HG03097 (cell line): ENCODE data around the gene CDC6.
"Not testable (repeated sequence)": the region's sequence is repeated elsewhere in the genome, so short reads cannot be mapped to it uniquely, and the experiment has no call there.

ENCODE experiments used
- ATAC-seq: cut with Tn5 transposase; IDR thresholded peaks from one replicate; pipeline ENCODE4 v1.9.1; 2021; ENCODE audit not compliant: unreplicated experiment, low FRiP score

Gene CDC6

DNA sequence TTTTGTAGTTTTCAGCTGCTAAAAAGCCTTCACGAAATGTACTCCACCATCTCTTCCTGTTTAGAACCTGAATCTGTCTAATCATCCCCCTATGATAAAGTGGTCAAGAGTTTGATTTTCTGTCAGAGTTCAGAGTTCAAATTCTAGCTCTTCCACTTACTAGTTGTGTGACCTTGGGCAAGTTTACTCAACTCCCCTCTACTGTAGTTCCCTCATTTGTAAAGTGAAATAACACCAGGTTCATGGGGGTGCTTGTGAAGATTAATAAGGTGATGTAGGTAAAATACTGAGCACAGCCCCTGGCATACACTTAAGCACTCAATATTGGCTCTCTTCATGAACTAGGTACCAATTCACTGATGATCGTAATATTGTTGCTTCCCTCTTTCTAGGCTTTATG, 1.2 kb upstream of the CDC6 start:
- no peak for ATAC-seq

DNA sequence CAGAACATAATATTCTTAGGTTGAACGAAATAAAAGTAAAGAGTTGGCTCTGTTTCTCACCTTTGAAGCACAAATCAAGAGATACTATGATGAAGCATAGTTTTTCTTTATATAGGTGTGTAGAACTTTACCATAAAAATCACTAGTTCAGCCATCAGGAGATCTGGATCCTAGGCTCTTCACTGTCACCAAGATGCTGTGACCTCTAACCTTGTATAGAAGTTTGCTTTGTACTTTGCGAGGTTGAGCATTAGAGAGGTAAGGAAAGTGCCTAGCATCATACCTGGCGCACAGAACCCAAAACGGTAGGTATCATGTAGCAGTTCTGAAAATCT, 553 bp upstream of the CDC6 start:
- ATAC-seq: no peak

DNA sequence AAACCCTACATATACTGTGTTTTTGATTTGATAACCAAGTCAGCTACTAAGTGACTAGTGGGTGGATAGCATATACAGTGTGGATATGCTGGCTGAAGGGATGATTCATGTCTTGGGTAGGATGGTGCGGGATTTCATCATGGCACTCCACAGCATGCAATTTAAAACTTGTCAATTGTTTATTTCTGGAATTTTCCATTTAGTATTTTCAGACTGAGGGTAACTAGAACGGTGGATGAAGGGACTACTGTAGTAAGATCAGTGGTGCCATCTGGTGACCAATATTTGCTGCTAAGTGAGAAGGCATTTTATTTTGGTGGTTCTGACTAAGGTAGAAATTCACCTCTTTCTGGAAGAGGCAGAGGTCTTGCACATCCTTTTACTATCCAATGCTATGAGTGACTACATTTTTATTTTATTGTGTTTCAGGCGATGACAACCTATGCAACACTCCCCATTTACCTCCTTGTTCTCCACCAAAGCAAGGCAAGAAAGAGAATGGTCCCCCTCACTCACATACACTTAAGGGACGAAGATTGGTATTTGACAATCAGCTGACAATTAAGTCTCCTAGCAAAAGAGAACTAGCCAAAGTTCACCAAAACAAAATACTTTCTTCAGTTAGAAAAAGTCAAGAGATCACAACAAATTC, 3.1 kb downstream of the CDC6 start:
- ATAC-seq: no peak

DNA sequence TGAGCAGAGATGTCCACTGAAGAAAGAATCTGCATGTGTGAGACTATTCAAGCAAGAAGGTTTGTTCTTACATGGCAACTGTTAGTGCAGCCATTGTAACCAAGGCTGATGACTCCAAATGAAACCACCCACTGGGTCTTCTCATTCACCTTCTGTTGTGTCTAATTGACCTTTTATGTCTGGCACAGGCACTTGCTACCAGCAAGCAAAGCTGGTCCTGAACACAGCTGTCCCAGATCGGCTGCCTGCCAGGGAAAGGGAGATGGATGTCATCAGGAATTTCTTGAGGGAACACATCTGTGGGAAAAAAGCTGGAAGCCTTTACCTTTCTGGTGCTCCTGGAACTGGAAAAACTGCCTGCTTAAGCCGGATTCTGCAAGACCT, 3.6 kb downstream of the CDC6 start:
- ATAC-seq: no peak

DNA sequence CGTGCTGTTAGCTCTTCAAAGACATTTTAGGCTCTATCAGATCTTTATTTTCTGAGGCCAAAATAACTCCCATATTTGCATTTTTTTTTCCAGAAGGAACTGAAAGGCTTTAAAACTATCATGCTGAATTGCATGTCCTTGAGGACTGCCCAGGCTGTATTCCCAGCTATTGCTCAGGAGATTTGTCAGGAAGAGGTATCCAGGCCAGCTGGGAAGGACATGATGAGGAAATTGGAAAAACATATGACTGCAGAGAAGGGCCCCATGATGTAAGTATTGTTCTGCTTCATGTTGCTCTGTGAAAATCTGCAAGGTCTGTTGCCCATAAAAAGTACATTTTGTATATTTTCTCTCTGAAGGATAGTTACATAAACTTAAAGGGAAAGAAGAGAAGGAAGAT, 5.7 kb downstream of the CDC6 start:
- no peak for ATAC-seq

DNA sequence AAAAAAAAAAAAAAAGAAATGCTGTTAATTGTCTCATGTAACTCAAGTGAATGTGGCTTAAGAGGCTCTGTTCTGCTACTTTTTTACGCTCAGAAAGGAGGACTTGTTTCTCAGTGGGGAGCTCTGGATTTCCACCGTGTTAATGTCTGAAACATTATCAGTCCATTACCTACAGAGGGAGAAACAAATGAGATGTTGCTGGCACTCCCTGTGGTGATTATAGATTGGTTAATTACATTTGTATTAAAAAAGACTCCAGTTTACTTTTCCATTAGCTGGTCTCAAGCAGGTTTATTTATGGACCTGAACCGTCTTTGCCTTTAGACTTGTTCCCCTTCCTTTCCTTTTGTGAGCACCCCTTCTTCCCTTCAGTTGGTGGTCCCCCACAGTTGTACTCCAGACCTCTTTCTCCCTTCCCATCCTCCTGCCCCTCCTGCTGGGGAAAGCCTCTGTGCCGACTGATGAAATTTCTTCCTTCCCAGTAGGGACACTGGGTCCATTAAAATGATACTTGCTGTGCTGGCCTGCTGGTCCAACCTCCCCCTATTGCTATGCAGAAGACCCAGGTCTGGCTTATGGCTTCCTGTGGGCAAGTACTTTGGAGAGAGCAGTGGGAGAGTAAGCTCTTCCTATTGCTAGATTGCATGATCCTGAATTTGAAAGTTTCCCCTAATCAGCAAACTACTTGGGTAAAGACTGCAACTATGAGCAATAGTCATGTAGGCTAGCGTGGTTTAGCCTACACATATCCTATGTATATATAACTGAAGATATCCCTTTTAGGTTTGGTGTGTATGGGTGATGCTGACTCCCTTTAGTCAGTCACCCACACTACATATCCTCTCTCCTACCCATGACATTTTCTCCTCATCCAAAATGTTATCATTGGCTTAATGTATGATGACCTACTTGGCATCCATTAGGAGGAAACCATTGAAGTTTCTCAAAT, 8.1 kb downstream of the CDC6 start:
- ATAC-seq: no peak

DNA sequence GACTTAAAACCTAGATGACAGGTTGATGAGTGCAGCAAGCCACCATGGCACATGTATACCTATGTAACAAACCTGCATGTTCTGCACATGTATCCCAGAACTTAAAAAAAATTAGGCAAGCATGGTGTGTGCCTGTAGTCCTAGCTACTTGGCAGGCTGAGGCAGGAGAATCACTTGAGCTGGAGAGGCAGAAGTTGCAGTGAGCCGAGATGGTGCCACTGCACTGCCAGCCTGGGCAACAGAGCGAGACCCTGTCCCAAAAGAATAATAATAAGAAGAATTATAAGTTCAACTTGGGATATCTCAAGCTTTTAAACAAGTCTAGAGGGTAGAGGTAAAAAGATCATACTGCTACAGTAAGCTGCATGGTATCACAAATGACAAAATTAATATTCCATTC, 9.8 kb downstream of the CDC6 start:
- no peak for ATAC-seq

DNA sequence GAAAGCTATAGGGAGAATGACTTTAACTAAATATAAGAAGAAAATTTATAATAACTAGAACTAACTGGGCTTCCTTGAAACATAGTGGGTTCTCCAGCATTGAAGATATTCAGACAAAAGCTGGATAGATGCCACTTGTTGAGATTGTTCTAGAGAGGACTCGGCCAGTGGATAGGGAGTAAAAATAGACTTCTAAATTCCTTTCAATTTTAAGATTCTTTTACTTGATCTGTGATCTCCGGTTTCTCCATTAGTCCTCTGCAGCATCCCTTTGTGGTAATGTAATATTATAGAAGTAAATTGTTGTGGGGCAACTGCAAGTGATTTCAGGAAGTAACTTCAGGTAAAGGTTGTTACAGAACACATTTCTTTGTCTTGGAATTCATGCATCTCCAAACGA, 11.0 kb downstream of the CDC6 start:
- no peak for ATAC-seq

DNA sequence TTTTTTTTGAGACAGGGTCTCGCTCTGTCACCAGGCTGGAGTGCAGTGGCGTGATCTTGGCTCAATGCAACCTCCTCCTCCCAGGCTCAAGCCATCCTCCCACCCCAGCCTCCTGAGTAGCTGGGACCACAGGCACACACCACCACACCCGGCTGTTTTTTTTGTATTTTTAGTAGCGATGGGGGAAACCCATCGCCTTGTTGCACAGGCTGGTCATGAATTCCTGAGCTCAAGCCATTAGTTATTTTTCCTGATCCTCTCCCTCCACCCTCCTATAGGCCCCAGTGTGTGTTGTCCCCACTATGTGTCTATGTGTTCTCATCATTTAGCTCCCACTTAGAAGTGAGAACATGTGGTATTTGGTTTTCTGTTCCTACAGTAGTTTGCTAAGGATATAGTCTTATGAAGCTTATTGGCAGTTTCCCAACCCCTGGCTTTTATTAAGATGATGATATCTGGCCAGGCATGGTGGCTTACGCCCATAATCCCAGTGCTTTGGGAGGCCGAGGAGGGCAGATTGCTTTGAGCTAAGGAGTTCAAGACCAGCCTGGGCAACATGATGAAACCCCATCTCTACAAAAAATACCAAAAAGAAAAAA, 11.6 kb downstream of the CDC6 start:
- not testable (repeated sequence) for ATAC-seq

DNA sequence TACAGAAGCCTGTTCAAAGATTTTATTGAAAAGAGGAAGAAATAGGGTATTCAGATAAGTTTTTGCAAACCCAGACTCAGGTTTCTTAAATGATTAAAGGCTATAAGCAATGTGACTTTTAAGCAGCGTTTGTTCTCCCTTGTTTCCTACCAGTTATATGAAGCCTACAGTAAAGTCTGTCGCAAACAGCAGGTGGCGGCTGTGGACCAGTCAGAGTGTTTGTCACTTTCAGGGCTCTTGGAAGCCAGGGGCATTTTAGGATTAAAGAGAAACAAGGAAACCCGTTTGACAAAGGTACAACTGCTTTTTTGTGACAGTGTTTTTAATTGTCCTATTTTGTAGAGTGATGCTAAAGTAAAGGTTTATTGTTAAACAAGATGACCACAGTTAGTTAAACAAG, 13.6 kb downstream of the CDC6 start:
- ATAC-seq: no peak

DNA sequence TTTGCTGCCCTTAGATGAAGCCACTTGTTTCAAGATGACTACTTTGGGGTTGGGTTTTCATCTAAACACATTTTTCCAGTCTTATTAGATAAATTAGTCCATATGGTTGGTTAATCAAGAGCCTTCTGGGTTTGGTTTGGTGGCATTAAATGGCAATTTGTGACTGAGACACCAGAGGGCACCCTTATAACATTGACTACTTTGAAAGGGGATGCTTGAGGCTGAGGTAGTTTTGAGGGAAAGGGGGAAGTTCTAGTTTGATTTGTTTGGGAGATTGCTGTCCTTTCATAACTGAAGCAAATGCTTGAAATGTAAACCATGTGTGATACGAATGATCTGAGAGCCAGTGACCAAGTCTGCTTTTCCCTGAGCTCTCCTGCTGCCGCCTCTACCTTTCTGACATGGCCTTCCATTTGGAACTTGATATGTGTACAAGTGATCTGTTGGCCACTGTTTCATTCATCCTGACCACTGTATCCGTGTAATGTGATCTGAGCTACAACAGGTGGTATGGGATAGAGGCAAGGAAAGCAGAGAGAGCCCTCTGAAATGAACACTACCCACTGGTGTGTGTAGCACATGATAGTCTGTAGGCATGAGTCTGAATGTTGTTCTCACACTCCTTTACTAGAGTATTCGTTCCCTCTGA, 15.5 kb downstream of the CDC6 start:
- ATAC-seq: no peak

DNA sequence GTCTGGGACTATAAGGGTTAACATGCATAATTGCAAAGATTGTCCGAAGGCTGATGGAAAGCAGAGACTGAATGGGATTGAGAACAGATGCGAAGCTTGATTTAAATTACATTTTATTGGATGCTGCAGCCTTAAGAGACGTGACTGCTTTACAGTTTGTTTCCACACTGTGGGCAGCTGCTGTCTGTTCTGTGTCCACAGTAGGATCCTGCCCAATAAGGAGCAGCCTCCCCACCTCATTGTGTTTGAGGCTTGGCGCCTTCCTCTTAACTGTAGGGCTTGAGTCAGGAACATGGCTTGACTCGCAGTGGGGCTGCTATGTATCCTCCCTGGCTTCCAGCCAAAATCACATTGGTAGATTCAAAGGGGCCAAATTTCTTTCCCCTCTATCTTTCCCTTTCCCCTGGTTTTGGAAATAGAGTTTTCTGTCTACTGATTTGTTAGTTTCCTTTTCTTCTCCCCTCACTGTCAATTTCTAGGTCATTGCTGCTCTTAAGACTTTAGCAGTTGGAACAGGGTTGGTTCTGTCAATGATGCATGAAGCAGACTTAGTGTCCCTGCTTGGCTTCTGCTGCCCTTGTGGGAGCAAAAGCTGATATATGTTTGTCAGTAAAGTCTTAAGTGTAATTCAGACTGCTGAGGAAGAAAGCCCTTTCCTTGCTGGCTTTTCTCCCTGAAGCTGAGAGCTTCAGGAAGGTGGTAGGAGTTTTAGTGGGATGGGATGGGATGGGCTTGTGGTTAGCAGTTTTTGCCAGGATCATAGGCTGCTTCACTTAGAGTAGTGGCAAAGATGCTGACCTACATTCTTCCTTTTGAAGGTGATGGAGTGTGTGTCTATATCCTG, 16.3 kb downstream of the CDC6 start:
- no peak for ATAC-seq

DNA sequence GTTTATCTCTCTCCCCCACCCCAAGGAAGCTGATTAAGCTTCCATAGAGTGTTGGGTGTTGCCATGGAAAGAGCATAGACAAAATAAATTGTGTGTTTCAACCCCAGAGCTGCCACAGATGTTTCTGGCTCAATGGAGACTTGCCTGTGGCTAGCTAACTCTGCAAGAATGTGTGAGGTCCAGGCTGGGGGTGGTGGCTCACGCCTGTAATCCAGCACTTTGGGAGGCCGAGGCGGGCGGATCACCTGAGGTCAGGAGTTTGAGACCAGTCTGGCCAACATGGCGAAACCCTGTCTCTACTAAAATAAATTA, 16.8 kb downstream of the CDC6 start:
- not testable (repeated sequence) for ATAC-seq

DNA sequence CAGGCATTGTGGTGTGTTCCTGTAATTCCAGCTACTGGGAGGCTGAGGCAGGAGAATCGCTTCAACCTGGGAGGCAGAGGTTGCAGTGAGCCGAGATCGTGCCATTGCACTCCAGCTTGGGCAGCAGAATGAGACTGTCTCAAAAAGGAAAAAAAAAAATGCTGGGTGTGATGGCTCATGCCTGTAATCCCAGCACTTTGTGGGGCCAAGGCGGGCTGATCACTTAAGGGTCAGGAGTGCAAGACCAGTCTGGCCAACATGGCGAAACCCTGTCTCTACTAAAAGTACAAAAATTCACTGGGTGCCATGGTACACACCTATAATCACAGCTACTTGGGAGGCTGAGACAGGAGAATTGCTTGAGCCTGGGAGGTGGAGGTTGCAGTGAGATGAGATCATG, 17.2 kb downstream of the CDC6 start:
- not testable (repeated sequence) for ATAC-seq

DNA sequence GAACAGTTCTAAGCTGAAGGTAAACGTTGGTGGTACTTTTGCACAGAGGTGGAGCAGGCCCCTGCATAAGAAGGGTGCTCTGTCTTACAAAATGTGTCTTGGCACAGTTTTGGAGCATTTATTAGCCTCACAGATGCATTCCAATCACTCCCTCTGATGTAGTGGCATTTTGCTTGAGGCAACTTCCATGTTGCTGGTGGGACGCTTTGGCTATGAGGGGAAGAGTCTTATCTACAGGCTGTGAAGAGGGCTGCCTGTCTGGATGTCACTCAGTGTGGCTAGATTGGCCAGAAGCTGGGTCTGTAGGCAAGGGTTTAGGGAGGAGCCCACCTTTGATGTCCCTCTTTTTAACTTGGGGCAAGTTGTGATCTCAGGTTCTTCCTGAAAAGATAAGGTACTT, 18.7 kb downstream of the CDC6 start:
- no peak for ATAC-seq

DNA sequence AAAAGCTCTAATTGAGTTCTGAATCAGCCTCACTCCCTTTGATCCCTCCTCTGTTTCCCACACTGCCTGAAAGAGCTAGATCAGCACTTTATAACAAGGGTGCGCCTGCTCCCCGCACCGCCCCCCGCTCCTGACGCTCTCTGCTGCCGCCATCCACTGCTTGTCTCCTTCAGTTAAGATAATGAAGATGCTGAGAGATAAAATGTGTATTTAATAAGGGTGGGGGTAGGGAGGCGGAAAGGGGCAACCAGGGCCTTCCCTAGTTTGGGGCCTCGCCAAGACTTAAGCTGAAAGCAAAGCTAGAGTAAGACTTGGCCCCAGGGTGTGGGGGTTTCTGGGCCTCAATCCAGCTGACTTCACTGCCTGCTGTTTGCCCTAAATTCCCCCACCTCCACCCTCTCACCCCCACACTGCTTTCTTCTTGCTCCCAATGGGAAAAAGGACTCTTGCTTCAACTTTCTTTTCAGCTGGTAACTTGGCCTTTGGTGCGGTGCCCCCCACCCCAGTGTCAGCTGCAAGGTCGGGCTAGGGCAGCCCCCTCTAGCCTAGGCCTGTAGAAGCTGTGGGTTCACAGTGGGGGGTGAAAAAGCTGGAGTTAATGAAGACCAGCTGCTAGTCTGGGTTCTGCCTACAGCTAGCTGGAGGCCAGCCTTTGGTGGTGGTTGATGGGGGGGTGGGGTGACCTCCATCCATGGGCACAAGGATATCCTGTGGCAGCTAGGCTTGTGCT, 19.5 kb downstream of the CDC6 start:
- ATAC-seq: no peak

DNA sequence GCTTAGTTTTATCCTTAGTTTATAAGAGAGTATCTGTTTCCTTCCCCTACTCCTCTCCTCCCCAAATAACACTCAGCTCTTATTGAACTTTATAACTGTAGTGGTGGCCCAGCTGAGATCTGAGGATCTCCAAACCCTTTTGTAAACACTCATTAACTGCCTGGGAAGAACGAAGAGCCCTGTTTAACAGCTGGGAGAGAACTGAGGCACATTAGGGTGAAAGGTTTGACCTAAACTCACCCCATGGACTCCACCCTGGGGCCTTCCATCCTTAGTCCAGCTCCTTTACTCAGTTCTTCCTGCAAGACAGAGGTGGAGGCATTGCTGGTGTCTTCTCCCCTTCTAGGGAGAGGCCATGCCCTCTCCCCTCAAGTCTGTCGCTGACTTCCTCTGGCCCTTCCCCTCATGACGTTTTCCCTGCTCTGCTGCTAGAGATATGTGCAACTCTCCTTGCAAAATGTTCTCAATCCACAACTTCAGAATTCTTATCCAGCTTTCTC, 20.1 kb downstream of the CDC6 start:
- no peak for ATAC-seq

DNA sequence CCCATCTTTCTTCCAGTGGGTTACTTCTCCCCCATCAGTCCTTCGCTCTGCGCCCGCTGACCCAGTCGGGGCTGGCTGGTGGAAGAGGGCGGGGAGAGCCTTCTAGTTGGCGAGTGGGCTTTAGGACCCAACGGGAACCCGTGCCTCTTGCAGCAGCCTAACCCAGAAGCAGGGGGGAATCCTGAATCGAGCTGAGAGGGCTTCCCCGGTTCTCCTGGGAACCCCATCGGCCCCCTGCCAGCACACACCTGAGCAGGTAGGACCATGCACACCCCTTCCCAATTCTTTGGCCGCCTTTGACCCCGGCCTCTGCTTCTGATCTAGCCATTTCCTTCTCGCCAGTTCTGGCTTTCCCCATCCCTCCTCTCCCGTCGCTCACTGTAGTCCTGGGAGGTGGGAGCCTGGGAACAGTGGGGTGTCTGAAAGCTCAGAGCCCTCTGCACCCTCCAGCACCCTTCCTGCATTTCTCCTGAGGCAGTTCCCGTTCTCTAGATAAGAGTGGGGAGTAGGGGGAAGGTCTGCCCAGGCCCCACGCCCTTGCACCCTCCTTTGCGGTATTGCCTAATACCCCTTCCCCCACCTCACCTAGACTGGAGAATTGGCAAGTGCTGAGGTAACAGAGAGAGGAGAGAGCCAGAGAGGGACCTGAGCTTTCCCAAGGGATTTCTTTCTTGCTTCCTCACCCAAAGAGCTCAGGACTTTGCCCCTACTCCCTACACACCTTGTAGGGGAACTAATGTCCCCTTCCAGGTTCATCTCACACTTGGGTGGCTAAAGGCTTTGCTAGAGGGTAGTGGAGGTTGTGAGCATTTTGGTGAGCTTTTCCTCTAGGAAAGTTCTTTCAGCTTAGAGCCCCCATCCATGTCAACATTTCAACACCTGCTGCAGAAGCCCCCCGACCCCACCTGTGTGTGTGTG, 21.6 kb downstream of the CDC6 start, which contains the start of gene RARA:
Gene RARA, plus strand, starts transcription at position 150 of the 918 bp plus-strand sequence. CDS start 22,039 bp downstream, outside the sequence.
- no peak for ATAC-seq
